Germinal center (tissue), 1 donor: ENCODE results near the gene TNPO3.
"Not testable (repeated sequence)": the region's sequence is repeated elsewhere in the genome, so short reads cannot be mapped to it uniquely, and the experiment has no call there.

ENCODE experiments used
- DNase-seq: peaks from one replicate; pipeline ENCODE4 v3.0.0; 2012; ENCODE audit warnings: mixed read lengths, low spot score

Gene TNPO3

DNA sequence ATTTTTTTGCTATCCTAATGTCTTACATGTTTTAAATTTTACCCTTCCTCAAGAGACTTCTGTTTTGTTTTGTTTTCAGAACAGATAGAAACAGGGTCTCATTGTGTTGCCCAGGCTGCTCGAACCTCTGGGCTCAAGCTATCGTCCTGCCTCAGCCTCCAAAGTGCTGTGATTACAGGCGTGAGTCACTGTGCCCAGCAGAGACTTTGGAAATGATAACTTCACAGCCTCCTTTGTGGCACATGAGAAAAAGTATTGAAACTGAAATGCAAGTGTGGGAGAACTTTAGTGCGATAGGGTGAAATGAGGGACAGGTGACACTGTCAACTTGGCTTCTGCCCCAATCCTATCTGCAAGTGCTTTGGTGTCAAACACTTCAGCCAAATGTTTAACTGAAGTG is 95.6 kb downstream of the TNPO3 start:
- no peak for DNase-seq

DNA sequence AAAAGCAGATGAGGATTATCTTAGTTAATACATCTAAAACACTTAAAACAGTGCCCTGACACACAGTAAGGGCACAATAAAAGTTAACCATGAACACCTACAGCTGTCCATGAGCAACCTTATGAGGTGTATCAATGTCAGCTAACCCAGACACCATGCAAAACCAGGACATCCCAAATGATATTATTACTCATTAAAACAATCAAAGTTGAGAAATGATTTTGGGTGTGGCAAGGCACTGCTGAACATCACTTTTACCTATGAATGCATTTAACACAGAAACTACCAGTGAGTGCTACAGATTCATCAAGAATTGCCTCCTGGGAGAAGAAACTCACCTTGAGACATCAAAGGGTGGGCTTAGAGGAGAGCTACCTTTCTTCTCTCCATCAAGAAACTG is 98.9 kb downstream of the TNPO3 start:
- no peak for DNase-seq

DNA sequence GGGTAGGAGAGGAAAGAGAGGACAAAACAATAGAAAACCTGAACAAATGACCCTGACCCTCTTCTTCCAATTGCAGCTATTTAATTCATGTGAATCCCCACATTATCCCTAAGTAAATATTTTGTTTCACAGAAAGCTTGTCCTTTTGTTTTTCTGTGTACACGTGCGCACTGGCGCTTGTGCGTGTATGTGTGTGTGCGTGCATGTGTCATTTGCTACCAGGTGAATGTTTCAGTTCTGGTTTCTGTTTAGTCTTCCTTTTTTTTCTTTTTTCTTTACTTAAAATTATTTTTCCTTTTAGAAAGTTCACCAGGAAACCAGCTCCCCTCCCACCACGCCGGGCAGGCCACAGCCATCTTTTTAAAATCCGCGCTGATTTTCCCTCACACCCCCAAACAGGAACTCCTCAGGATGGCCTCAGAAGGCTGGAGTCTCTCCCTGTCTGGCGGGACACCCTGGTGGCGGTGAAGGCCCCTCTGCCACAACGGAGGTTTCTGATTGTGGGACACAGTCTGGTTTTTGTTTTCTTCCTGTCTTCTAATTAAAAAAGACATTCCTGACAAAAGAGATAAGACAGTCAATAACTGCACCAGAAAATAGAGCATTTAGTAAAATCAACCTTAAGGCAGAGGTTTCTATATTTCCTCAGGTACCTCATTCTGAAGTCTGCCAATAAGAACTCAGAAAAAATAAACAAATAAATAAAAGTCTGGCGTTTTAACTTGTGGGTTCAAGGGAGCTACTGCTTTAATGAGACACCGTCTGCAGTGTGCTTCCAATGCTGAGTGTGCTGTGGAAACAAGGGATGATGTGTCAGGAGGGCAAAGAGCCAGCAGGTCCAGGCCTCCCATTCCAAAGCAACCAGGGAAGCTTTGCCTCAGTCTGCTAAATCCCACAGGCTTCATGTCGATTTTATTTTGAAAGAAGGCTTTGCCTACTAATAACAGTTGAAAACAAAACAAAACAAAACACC is 99.8 kb downstream of the TNPO3 start:
- DNase-seq = peak; percentile 24

DNA sequence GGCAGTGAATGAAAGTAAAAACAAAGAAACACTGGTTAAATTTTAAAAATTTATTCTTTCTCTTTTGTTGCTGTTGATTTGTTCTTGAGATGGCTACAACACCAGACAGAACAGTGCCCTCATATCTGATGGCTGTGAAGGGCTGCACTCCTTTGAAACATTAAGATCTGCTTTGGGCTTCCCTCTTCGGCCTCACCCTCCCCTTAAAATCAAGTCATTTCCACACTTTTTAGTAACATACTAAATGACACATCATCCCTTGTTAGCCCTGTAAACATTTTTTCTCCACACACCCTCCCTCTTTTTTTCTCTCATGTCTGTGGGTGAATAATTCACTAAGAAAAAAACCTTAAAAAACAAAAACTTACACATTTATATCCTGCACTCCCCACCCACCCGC is 100.8 kb downstream of the TNPO3 start:
- no peak for DNase-seq

DNA sequence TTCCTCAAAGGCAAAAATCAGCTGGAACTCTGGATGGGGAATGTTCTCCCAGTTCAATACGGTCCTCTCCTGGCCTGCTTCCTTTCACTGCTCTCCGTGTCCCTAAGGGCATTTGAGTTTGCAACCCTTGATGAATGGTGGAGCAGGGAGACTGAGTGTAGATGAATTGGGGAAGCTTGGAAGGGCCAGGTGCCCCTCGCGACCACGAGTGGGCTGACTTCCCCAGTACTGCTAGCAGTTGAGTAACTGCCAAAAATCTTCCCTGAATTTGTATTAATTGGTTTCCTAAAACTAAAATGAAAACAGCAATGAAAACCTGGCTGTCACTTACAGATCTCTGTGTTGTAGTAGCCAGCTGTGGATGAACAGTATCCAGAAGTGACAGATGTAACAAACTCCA is 103.6 kb downstream of the TNPO3 start:
- DNase-seq = no peak

GRCh38 chr7:128948976-128949760 is 105.7 kb downstream of the TNPO3 start:
- no peak for DNase-seq

DNA sequence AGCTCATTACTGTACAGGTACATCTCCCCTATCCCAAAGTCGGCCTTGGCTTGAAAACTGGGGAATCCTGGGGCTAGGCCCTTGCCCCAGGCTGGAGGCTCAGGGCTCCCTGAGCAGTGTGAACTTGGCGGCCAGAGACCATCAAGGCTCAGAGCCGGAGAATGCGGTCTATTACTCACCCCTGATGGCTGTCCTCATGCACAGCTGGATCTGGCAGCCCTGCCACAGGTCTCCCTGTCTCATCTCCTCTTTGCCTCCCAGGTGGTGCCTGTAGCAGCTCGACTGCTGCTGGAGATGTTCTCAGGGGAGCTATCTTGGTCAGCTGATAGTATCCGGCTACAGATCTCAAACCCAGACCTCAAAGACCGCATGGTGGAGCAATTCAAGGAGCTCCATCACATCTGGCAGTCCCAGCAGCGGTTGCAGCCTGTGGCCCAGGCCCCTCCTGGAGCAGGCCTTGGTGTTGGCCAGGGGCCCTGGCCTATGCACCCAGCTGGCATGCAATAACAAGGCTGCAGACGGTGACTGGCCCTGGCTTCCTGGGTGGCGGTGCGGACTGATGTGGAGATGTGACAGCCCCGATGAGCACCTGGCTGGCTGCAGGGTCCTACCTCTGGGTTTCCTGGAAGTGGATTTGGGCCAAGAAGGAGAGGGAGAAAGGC is 106.5 kb downstream of the TNPO3 start:
- no peak for DNase-seq

DNA sequence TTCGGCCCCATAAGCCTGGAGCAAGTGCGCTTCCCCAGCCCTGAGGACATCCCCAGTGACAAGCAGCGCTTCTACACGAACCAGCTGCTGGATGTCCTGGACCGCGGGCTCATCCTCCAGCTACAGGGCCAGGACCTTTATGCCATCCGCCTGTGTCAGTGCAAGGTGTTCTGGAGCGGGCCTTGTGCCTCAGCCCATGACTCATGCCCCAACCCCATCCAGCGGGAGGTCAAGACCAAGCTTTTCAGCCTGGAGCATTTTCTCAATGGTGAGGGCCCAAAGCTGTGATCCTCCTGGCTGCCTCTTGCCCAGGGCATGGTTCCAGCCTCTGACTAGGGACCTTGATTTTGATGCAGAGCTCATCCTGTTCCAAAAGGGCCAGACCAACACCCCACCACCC is 107.1 kb downstream of the TNPO3 start:
- no peak for DNase-seq

- DNase-seq = peak; percentile 30
These were observed 107.7 kb downstream of the TNPO3 start for GRCh38 chr7:128946936-128947830.

DNA sequence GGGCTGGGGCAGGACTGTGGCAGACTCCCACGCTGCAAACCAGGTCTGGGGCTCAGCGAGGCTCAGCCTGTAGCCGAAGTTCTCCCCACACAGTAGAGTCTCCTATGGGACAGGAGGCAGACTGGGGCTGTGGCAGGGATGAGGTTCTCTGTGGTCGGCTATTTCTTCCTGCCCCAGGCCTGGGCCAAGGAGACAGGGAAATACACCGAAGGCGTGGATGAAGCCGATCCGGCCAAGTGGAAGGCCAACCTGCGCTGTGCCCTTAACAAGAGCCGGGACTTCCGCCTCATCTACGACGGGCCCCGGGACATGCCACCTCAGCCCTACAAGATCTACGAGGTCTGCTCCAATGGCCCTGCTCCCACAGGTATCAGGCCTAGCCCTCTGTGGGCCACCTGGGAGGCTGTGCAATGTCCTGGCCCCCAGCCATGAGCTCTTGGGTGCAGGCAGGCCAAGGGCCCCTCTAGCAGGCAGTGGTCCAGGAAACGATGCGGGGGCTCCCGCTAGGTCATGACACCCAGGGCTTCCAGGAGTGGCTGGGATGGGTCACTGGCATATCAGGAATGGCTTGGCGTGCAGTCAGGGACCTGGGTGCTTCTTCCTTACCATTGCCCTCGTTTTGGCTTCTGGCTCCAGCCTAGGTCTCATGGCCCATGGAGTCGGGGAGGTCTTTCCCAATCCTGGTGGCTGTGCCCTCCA is 109.1 kb downstream of the TNPO3 start:
- no peak for DNase-seq

DNA sequence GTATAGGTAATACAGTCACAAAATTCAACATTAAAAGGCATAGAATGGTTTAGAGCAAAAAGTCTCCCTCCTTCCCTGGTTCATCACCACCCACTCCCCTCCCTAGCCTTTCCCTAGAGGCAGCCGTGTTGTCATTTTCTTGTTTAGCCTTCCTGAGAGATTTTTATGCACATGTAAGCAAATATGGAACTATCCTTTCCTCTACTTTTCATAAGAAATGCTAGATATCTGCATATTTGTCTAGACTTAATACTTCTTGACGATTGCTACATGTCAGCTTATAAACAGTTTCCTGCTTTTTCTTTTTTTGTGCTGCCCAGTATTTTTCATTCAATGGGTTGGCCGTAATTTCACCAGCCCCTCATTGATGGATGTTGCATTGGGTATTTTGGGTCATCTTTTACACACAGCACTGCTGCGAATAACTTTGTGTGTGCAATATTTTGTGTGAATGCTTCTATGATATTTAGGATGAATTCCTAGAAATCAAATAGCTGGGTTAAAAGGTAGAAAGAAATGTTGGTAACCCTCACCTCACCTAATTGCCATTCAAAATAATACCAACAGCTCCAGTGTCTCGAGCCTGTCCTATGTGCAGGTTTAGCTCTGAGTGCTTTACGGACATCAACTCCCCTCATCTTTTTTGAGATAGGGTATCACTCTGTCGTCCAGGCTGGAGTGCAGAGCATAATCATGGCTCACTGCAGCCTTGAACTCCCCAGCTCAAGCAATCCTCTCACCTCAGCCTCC is 110.2 kb downstream of the TNPO3 start:
- DNase-seq = no peak

DNA sequence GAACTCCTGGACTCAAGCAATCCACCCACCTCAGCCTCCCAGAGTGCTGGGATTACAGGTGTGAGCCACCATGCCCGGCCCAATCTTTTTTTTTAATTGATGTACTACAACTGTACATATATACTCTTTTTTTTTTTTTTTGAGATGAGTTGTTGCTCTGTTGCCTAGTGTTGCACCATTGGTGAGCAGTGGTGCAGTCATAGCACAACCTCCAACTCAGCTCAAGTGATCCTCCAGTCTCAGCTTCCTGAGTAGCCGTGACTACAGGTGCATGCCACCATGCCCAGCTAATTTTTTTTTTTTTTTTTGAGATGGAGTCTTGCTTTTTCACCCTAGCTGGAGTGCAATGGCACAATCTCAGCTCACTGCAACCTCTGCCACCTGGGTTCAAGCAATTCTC is 111.7 kb downstream of the TNPO3 start:
- DNase-seq = not testable (repeated sequence)

GRCh38 chr7:128941946-128942526 is 112.9 kb downstream of the TNPO3 start:
- no peak for DNase-seq

DNA sequence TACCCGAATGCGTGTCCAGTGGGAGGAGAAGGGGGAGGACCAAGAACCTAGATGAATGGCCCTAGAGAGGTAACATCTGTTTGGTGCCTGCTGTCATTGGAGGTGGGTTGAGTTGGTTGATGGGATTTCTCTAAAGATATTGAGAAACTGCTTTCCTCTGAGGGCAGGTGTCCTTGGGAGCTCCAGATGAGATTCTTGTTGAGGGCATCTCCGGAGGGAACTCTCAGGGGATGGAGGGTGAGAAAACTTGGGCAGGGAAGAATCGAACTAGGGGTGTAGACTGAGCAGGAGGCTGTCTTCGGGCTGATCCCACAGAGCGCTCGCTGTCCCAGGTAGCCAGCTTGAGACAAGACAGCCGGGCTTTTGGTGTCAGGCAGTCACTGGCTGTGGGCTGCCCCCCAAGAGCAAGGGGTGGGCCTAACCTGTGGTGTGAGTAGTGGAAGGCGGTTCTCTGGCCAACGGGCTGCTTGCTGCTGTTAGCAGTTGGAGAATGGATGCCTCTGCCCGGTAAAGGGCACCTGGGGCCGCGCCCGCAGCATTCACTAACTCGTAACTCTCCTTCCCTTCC is 113.5 kb downstream of the TNPO3 start:
- no peak for DNase-seq

- DNase-seq = peak; percentile 90
These were observed 114.2 kb downstream of the TNPO3 start for GRCh38 chr7:128940494-128941322.

- DNase-seq = peak; percentile 59
These were observed 115.0 kb downstream of the TNPO3 start for GRCh38 chr7:128939861-128940410.

GRCh38 chr7:128939075-128939860 is 115.6 kb downstream of the TNPO3 start:
- peak; percentile 27 for DNase-seq
